ENCODE data around the gene LYZ. TPM values are rescaled to one million over a fixed set of nuclear protein-coding genes. Genes with fewer than 3 reads are reported as not detected.

The LYZ gene
- total RNA-seq, 4 donors from 2014 or later: 6.6 to 34.2 (median 16.9) TPM

DNA sequence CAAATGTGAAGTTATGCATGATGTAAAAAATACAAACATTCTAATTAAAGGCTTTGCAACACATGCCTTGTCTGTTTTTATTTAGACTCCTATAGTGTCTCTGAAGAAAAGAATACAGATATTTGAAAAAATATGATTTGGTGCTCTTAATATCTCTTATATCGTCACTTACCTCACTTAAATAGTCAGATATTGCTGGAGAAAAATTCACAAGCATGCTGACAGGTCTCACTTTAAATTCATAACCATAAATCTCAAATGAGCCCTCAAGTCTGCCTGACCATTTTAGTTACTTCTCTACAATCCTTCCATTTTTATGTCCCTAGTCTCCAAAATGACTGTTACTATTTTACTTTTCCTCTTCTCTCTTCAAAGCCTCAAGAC lies 6.0 kb downstream of the LYZ start:
- Histone ChIP-seq H3K27ac (no peak overlapping the region), H3K4me3 (replicated peaks in 1 of 3) (no peak overlapping the region), H3K4me1 (no peaks in the 10 kb centered on the region), H3K27me3 (no peaks in the 10 kb centered on the region), H3K36me3 (no peaks in the 10 kb centered on the region), H3K9me3 (no peaks in the 10 kb centered on the region)
- TF ChIP-seq POLR2A (IDR thresholded peaks at IDR 0.05): no peak
- TF ChIP-seq, protein P1, sequence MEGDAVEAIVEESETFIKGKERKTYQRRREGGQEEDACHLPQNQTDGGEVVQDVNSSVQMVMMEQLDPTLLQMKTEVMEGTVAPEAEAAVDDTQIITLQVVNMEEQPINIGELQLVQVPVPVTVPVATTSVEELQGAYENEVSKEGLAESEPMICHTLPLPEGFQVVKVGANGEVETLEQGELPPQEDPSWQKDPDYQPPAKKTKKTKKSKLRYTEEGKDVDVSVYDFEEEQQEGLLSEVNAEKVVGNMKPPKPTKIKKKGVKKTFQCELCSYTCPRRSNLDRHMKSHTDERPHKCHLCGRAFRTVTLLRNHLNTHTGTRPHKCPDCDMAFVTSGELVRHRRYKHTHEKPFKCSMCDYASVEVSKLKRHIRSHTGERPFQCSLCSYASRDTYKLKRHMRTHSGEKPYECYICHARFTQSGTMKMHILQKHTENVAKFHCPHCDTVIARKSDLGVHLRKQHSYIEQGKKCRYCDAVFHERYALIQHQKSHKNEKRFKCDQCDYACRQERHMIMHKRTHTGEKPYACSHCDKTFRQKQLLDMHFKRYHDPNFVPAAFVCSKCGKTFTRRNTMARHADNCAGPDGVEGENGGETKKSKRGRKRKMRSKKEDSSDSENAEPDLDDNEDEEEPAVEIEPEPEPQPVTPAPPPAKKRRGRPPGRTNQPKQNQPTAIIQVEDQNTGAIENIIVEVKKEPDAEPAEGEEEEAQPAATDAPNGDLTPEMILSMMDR (IDR thresholded peaks at IDR 0.05): no peak
- intact Hi-C loops (cut with DNase I): loop anchor here (10.0 kb wide), 1 partner anchor 231 kb away; the partner anchor contains the start of gene CCT2
- DNase-seq: no peak
- WGBS, 2 donors: 82 to 83% methylated on average over 1 of the region's 1 CpG

DNA sequence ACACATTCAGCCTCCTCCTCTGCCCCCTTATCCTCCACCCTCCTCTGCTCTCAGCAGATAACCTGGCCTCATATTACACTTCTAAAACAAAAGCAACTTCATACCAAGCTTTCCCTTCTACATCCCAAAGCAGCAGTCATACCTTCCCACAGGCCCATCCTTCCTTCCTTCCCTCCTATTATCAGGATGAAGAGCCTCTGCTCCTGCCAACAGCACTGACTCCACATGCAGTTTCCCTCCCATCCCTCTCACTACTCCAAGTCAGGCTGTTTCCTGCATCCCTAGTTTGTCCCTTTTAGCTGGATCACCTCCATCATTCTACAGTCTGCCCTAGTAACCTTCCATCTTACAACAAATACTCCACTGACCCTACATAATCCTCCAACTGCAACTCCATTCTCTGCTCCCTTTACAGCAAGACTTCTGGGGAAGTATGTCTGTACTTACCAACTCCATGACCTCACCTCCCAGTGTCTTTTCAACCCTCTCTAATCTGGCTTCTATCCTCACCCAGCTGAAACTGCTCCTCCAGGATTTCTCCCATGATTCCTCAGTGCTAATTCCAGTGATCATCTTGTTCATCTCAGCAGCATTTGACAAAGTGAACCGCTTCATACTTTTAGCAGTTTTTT lies 6.5 kb downstream of the LYZ start:
- Histone ChIP-seq H3K4me1 (no peaks in the 10 kb centered on the region), H3K9me3 (no peaks in the 10 kb centered on the region), H3K36me3 (no peaks in the 10 kb centered on the region), H3K4me3 (replicated peaks in 1 of 3) (no peak overlapping the region), H3K27me3 (no peaks in the 10 kb centered on the region), H3K27ac (no peak overlapping the region)
- TF ChIP-seq, protein P1 (IDR thresholded peaks at IDR 0.05): no peak
- no peak for TF ChIP-seq POLR2A (IDR thresholded peaks at IDR 0.05)
- DNase-seq: no peak
- intact Hi-C loops (cut with DNase I): loop anchor here (10.0 kb wide), 1 partner anchor 230 kb away; the partner anchor contains the start of gene CCT2
- WGBS, 2 donors: 73 to 79% methylated on average over 1 of the region's 1 CpG

DNA sequence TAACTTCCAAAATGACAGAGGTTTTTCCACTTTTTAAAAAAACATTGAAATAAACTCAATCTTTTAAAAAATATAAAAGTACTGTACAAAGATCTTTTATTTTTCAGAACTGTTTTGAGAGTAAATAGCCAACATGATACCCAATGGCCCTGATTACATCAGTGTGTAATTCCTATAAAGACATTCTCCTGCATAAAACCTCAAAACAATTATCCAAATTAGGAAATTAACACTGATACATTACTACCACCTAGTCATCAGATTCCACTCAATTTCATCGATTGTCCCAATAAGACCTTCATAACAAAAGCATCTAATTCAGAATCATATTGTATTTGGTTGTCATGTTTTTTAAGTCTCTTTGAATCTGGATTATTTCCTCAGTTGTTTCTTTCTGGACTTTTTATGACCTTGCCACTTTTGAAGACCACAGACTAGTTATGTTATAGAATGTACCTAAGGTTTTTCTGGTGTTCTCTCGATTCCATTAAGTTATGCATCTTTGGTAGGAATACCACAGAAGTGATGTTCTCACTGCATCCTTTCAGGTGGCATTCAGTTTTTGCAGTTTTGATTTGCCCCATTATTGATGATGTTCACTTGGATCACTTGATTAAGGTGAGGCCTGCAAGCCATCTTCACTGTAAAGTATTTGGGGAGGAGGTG lies 7.3 kb downstream of the LYZ start:
- DNase-seq: no peak
- no peaks in the 10 kb centered on the region for H3K9me3 ChIP-seq
- no peaks in the 10 kb centered on the region for H3K36me3 ChIP-seq
- H3K27ac ChIP-seq: no peak overlapping the region
- TF ChIP-seq, protein P1 (IDR thresholded peaks at IDR 0.05): no peak
- 65 to 69% methylated on average over 2 of the region's 2 CpGs for WGBS, 2 donors
- intact Hi-C loops (cut with DNase I): loop anchor here (10.0 kb wide), 1 partner anchor 229 kb away; the partner anchor contains the start of gene CCT2
- no peaks in the 10 kb centered on the region for H3K27me3 ChIP-seq
- H3K4me3 ChIP-seq (replicated peaks in 1 of 3): no peak overlapping the region
- peaks cover 0 to 4% of the 10 kb centered on the region in 2 donors for H3K4me1 ChIP-seq

DNA sequence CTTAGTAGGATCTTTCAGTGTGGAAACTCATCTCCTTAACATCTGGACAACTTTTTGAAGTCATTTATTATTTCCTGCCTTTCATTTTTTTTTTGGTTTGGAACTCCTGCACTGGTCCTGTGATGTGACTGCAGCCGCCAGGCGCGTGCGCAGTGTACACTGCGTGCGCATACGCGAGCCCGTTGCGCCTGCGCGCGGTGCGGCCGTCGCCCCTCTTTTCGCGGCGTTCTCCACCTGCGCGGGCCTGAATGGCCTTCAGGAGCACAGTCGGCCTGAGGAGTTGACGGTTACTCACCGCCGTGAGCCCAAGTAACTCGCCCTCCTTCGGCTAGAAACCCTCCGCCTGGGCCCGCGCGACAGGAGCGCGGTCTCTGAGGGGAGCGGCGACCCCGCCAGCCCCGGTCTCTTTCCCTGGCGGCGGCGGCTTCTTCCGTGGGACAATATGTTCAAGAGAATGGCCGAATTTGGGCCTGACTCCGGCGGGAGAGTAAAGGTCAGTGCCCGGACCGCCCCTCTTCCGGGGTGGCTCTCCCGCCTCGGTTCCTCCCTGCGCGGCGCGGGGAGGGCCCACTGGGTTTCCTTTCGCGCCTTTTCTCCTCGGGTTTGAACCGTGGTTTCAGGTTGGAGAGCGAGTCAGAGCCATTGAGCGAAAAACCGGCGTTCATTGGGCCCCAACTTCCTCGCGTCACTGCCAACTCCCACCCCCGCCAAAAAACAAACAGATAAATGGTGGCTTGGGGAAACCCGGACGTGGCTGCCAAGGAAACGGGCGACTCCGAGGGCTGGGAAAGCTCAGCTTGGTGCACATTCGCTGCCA lies 11.6 kb downstream of the LYZ start, which contains the start of gene YEATS4:
YEATS4 (plus strand) TSS at position 213 of the 817 bp plus-strand sequence; CDS start at position 443, 230 bp downstream.
- Histone ChIP-seq H3K4me3 (replicated peaks in 1 of 3) (peak within 1 kb of the TSS; percentile 42 to 97 (median 83)), H3K4me1 (peaks cover 0 to 4% of the 10 kb centered on the region in 2 donors), H3K27me3 (no peaks in the 10 kb centered on the region), H3K27ac (peak within 1 kb of the TSS; percentile 95 to 99 (median 98)), H3K9me3 (no peaks in the 10 kb centered on the region), H3K36me3 (no peaks in the 10 kb centered on the region)
- 0 to 1% methylated on average over 45 to 55 of the region's 70 CpGs for WGBS, 2 donors
- peak in 1 of 2 donors; percentile 67 for TF ChIP-seq POLR2A (IDR thresholded peaks at IDR 0.05)
- TF ChIP-seq, protein P1 (IDR thresholded peaks at IDR 0.05): no peak
- DNase-seq: peak; percentile 84 to 86
- intact Hi-C loops (cut with DNase I): loop anchor here (10.0 kb wide), 1 partner anchor 225 kb away; the partner anchor contains the start of gene CCT2

Data from thyroid gland (tissue), 4 donors.